Subcutaneous adipose tissue (tissue), 4 donors: ENCODE measurements around the gene BCAN. TPM values are rescaled to one million over a fixed set of nuclear protein-coding genes. Genes with fewer than 3 reads are reported as not detected.

Source experiments
- CTCF ChIP-seq: fragments of 450-650 bp; IDR thresholded peaks from one replicate; pipeline ENCODE4 v1.5.1; 2016; ENCODE audit warnings: low read depth, mild to moderate bottlenecking, control low read depth, antibody characterized with exemption, moderate library complexity
- total RNA-seq, 4 donors: library from RNA; depleted of rRNA; stranded (reverse); fragments of >200 nt; gene quantifications; one replicate each; pipeline ENCODE4 v1.1.0, GENCODE V29; 2016

BCAN gene, protein sequence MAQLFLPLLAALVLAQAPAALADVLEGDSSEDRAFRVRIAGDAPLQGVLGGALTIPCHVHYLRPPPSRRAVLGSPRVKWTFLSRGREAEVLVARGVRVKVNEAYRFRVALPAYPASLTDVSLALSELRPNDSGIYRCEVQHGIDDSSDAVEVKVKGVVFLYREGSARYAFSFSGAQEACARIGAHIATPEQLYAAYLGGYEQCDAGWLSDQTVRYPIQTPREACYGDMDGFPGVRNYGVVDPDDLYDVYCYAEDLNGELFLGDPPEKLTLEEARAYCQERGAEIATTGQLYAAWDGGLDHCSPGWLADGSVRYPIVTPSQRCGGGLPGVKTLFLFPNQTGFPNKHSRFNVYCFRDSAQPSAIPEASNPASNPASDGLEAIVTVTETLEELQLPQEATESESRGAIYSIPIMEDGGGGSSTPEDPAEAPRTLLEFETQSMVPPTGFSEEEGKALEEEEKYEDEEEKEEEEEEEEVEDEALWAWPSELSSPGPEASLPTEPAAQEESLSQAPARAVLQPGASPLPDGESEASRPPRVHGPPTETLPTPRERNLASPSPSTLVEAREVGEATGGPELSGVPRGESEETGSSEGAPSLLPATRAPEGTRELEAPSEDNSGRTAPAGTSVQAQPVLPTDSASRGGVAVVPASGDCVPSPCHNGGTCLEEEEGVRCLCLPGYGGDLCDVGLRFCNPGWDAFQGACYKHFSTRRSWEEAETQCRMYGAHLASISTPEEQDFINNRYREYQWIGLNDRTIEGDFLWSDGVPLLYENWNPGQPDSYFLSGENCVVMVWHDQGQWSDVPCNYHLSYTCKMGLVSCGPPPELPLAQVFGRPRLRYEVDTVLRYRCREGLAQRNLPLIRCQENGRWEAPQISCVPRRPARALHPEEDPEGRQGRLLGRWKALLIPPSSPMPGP
- not detected for total RNA-seq

DNA sequence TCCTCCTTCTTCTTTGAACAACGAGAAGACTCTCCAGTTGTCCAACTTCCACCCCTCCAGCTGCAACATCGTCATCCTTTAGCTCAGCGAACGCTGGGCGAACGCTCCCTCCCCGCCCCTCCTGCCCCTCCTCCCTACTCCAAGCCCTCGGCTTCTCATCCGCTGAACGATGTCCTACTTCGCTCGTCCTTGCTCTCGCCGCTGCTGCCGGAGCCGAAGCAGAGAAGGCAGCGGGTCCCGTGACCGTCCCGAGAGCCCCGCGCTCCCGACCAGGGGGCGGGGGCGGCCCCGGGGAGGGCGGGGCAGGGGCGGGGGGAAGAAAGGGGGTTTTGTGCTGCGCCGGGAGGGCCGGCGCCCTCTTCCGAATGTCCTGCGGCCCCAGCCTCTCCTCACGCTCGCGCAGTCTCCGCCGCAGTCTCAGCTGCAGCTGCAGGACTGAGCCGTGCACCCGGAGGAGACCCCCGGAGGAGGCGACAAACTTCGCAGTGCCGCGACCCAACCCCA, at the start of gene BCAN:
Gene BCAN, plus strand, starts transcription at position 357 of the 504 bp plus-strand sequence. CDS start 3,938 bp downstream, outside the sequence.
- no peak for TF ChIP-seq CTCF

DNA sequence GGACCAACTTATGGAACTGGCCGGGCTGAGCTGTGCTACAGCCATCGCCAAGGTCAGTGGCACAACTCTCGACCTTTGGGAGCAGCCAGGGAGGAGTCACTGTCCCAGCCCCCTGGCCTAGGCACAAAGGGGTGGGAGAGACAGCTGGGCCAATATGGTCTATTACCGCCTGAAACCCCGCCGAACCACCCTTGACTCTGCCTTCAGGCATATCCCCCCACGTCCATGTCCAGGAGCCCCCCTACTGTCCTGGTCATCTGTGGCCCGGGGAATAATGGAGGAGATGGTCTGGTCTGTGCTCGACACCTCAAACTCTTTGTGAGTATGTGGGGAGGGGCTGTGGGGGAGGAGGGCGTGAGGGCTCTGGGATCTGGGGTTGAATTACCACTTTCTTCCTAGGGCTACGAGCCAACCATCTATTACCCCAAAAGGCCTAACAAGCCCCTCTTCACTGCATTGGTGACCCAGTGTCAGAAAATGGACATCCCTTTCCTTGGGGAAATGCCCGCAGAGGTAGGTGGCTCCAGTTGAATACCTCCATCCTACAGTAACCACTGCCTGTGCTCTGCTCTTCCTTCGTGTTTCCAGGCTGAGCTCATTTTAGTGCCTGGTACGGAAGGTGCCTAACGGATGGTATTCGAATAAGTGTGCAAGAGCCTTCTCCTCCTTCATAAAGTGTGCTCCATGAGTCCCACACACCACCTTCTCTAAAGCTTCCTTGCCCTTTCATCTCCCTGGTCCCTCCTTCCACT, 49.6 kb upstream of the BCAN start:
- TF ChIP-seq CTCF = no peak

DNA sequence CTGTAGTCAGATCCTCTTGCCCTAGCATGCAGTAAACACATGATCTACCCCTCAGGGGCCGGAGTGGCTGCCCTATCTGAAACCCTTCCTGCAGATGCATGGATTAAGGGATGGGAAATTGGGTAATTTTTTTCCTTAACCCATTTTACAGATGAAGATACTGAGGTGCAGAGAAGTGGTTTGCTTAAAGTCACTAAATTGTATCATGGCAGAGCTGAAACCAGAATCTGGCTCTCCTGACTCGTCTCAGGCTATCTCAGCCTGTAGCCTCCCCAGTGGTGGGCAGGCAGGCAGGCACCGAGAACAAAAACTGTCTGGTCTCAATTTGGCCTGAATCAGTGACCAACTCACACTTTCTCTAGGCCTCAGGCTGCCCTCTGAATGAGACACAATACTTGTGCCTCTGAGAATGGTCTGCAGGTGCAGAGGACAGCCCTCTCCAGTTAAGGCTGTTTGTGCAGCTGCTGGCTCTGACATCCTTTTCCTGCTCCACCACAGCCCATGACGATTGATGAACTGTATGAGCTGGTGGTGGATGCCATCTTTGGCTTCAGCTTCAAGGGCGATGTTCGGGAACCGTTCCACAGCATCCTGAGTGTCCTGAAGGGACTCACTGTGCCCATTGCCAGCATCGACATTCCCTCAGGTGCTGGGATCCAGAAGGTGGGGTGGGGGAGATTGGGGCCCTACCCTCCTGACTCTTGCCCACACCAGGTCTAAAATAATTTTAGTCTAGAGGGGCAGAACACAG, 48.8 kb upstream of the BCAN start:
- no peak for TF ChIP-seq CTCF

GRCh38 chr1:156593661-156593989, 48.3 kb upstream of the BCAN start:
- TF ChIP-seq CTCF = no peak

DNA sequence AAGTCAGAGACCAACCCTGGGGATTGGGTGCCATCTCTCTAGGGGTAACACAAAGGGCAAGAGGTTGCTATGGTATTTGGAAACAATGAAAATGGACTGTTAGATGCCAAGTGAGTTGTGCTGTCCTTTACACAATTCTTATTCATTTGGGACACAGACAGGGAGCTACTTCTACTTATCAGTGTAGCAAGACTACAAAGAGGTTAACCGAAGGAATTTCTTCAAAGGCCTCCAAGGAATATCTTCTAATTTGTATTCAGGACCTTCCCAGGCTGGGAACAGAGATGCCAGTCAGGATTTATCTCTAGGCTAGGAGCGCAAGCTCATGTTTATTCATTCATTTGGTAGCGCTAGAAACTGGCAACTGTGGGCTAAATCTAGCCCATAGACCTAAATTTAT, 47.7 kb upstream of the BCAN start:
- no peak for TF ChIP-seq CTCF

DNA sequence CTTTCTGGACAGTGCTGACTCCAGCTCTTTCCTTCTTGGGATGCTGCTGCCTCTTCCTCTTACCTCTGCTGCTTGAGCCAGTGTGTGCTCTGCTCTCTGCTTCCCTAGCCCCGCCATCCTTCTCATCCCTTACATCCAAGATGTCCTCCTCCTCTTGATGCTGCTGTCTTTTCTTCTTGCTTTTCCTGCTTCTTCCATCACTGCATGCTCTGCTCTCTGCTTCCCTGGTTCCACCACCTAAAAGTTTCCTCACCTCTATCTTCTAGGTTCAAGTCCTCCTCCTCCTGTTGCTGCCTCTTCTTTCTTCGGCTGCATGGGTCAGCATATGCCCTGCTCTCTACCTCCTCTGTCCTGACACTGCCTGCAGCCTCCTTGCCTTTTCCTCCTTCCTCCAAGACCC, 46.9 kb upstream of the BCAN start:
- TF ChIP-seq CTCF = no peak
